Stimulated activated CD8-positive, alpha-beta memory T cell treated with anti-CD3 and anti-CD28 coated beads, Interleukin-15, amount 100 ng/mL, for 1 hour (primary cell): Measurements from ENCODE around the gene FCHO1.
"Not testable (repeated sequence)": the region's sequence is repeated elsewhere in the genome, so short reads cannot be mapped to it uniquely, and the experiment has no call there.

Source experiments
- DNase-seq: peaks from one replicate; pipeline ENCODE4 v3.0.0-alpha.2; 2020; ENCODE audit warnings: low read depth

FCHO1 gene

GRCh38 chr19:17762505-17763229 lies 11.4 kb downstream of the FCHO1 start:
- no peak for DNase-seq

- no peak for DNase-seq
Measured at GRCh38 chr19:17764348-17764747, 13.1 kb downstream of the FCHO1 start.

GRCh38 chr19:17765069-17765618 lies 13.9 kb downstream of the FCHO1 start:
- DNase-seq: no peak

GRCh38 chr19:17766543-17767131 lies 15.4 kb downstream of the FCHO1 start:
- DNase-seq: no peak

GRCh38 chr19:17767559-17767958 lies 16.3 kb downstream of the FCHO1 start:
- DNase-seq: no peak

- no peak for DNase-seq
Measured at GRCh38 chr19:17770613-17771012, 19.3 kb downstream of the FCHO1 start.

GRCh38 chr19:17772172-17772571 lies 20.9 kb downstream of the FCHO1 start:
- no peak for DNase-seq

GRCh38 chr19:17775245-17775927 lies 24.1 kb downstream of the FCHO1 start:
- DNase-seq: no peak

GRCh38 chr19:17775991-17776803 lies 24.9 kb downstream of the FCHO1 start:
- no peak for DNase-seq

GRCh38 chr19:17777840-17778239 lies 26.6 kb downstream of the FCHO1 start:
- DNase-seq: not testable (repeated sequence)

- no peak for DNase-seq
Measured at GRCh38 chr19:17778251-17778967, 27.1 kb downstream of the FCHO1 start.

- no peak for DNase-seq
Measured at GRCh38 chr19:17778968-17779929, 28.0 kb downstream of the FCHO1 start.

GRCh38 chr19:17780781-17781180 lies 29.5 kb downstream of the FCHO1 start:
- no peak for DNase-seq

GRCh38 chr19:17783721-17784120 lies 32.4 kb downstream of the FCHO1 start:
- not testable (repeated sequence) for DNase-seq

GRCh38 chr19:17784201-17785008 lies 33.1 kb downstream of the FCHO1 start:
- DNase-seq: peak; percentile 62

GRCh38 chr19:17787274-17787913 lies 36.1 kb downstream of the FCHO1 start:
- no peak for DNase-seq

- no peak for DNase-seq
Measured at GRCh38 chr19:17788632-17789031, 37.4 kb downstream of the FCHO1 start.

- DNase-seq: no peak
Measured at GRCh38 chr19:17790059-17790780, 38.9 kb downstream of the FCHO1 start.
